ENCODE results near the gene DET1. TPM values are rescaled to one million over a fixed set of nuclear protein-coding genes. Genes with fewer than 3 reads are reported as not detected.
"Not testable (repeated sequence)": the region's sequence is repeated elsewhere in the genome, so short reads cannot be mapped to it uniquely, and the experiment has no call there.

The DET1 gene
- total and polyA plus RNA-seq, 2 of the 13 experiments (the other 11 are each of a cell fraction or from before 2014, with no cell fraction given) = 2.2 to 4.2 TPM

DNA sequence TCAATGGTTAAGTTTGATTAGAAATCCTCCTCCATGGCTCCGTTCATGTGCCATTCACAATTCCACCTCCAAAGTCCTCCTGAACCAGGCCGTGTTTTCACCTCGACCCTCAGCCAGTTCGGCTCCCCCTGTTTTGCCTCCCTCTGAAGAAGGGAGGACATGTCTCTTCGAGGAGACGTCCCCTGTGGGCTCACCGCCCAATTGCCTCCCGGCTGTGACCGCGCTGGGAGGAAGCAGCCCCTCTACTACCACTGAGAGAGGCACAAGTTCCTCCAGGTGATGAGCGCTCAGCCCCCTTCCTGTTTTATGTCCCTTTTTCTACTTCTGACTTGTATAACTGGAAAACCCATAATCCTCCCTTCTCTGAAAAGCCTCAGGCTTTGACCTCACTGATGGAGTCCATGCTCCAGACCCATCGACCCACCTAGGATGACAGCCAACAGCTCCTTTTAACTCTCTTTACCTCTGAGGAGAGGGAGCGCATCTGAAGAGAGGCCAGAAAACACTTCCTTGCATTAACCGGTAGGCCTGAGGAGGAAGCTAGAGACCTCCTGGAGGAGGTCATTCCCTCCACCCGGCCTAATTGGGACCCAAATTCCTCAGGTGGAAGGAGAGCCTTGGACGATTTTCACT lies 4.7 kb downstream of the DET1 start (continued):
- TF ChIP-seq, protein P1, sequence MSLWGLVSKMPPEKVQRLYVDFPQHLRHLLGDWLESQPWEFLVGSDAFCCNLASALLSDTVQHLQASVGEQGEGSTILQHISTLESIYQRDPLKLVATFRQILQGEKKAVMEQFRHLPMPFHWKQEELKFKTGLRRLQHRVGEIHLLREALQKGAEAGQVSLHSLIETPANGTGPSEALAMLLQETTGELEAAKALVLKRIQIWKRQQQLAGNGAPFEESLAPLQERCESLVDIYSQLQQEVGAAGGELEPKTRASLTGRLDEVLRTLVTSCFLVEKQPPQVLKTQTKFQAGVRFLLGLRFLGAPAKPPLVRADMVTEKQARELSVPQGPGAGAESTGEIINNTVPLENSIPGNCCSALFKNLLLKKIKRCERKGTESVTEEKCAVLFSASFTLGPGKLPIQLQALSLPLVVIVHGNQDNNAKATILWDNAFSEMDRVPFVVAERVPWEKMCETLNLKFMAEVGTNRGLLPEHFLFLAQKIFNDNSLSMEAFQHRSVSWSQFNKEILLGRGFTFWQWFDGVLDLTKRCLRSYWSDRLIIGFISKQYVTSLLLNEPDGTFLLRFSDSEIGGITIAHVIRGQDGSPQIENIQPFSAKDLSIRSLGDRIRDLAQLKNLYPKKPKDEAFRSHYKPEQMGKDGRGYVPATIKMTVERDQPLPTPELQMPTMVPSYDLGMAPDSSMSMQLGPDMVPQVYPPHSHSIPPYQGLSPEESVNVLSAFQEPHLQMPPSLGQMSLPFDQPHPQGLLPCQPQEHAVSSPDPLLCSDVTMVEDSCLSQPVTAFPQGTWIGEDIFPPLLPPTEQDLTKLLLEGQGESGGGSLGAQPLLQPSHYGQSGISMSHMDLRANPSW (CRISPR knock-in tag; IDR thresholded peaks at IDR 0.05; ENCODE audit: borderline replicate concordance) = no peak
- TF ChIP-seq ZNF44 (CRISPR knock-in tag; IDR thresholded peaks at IDR 0.05) (no peak), ZNF205 (CRISPR knock-in tag; IDR thresholded peaks at IDR 0.05) (no peak), TAF1 (CRISPR knock-in tag; IDR thresholded peaks at IDR 0.05) (no peak), AGO2 (optimal IDR thresholded peaks at IDR 0.05; ENCODE audit: low read depth, low read length) (no peak), ZNF703 (CRISPR knock-in tag; IDR thresholded peaks at IDR 0.05; ENCODE audit: borderline replicate concordance) (no peak)

DNA sequence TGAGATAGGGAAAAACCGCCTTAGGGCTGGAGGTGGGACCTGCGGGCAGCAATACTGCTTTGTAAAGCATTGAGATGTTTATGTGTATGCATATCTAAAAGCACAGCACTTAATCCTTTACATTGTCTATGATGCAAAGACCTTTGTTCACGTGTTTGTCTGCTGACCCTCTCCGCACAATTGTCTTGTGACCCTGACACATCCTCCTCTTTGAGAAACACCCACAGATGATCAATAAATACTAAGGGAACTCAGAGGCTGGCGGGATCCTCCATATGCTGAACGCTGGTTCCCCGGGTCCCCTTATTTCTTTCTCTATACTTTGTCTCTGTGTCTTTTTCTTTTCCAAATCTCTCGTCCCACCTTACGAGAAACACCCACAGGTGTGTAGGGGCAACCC lies 5.4 kb downstream of the DET1 start:
- WGBS (ENCODE audit: low lambda C conversion rate) = 97% methylated on average over 7 of the region's 9 CpGs
- ATAC-seq; H3K4me1 ChIP-seq (ENCODE audit: insufficient read depth, low read length); POLR2A ChIA-PET; H3K79me2 ChIP-seq (ENCODE audit: insufficient read depth, low read length); H3K9me3 ChIP-seq (ENCODE audit: low read length); H3K9ac ChIP-seq (ENCODE audit: insufficient read depth, low read depth, low read length); H3K27ac ChIP-seq (ENCODE audit: extremely low read length, insufficient read depth, low read length); BruUV-seq (replicated peaks); H3K36me3 ChIP-seq (replicated peaks in 1 of 2; ENCODE audit: control insufficient read depth in 1 of 2, insufficient read depth in 2 of 2, low read length in 2 of 2); H3K27me3 ChIP-seq (ENCODE audit: control insufficient read depth in 1 of 2, insufficient read depth in 2 of 2, low read length in 2 of 2); in situ Hi-C loops (cut with HindIII; ENCODE audit: extremely low pct_ligation_motif_present, low pct_unique_long_range_greater_than_20kb); H3K4me3 ChIP-seq (replicated peaks in 1 of 3; ENCODE audit: insufficient read depth in 1 of 3, low read depth in 2 of 3, low read length in 3 of 3); intact Hi-C loops (cut with micrococcal nuclease; ENCODE audit: unreplicated experiment); FAIRE-seq; CTCF ChIA-PET (ENCODE audit: low intra/inter-chr PET ratio, low total read pairs); H3K4me2 ChIP-seq (ENCODE audit: low read depth, low read length); H2AFZ ChIP-seq (ENCODE audit: low read length); H4K20me1 ChIP-seq (ENCODE audit: insufficient read depth, low read length); DNase-seq (ENCODE audit: low spot score): not testable (repeated sequence)

DNA sequence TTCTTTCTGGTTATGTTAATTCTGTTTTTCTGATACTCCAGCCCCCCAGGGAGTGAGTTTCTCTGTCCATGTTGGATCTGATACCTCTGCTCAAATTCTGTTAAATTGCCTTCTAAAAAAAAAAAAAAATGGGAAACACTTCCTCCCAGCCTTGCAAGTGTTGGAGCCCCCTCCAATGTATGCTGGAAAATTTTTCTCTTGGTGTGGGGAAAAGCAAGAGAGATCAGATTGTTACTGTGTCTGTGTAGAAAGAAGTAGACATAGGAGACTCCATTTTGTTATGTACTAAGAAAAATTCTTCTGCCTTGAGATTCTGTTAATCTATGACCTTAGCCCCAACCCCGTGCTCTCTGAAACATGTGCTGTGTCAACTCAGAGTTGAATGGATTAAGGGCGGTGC lies 6.1 kb downstream of the DET1 start:
- CTCF ChIA-PET (ENCODE audit: low intra/inter-chr PET ratio, low total read pairs); POLR2A ChIA-PET; ATAC-seq: not testable (repeated sequence)

More for the DNA sequence above, 6.1 kb downstream of the DET1 start:
- DNase-seq (ENCODE audit: low spot score); H3K4me1 ChIP-seq (ENCODE audit: insufficient read depth, low read length); intact Hi-C loops (cut with micrococcal nuclease; ENCODE audit: unreplicated experiment); H3K27me3 ChIP-seq (ENCODE audit: control insufficient read depth in 1 of 2, insufficient read depth in 2 of 2, low read length in 2 of 2); H3K36me3 ChIP-seq (replicated peaks in 1 of 2; ENCODE audit: control insufficient read depth in 1 of 2, insufficient read depth in 2 of 2, low read length in 2 of 2); H3K9me3 ChIP-seq (ENCODE audit: low read length); H2AFZ ChIP-seq (ENCODE audit: low read length); FAIRE-seq; BruUV-seq (replicated peaks); H3K4me2 ChIP-seq (ENCODE audit: low read depth, low read length); H4K20me1 ChIP-seq (ENCODE audit: insufficient read depth, low read length); H3K79me2 ChIP-seq (ENCODE audit: insufficient read depth, low read length); H3K4me3 ChIP-seq (replicated peaks in 1 of 3; ENCODE audit: insufficient read depth in 1 of 3, low read depth in 2 of 3, low read length in 3 of 3); H3K9ac ChIP-seq (ENCODE audit: insufficient read depth, low read depth, low read length); in situ Hi-C loops (cut with HindIII; ENCODE audit: extremely low pct_ligation_motif_present, low pct_unique_long_range_greater_than_20kb); H3K27ac ChIP-seq (ENCODE audit: extremely low read length, insufficient read depth, low read length): not testable (repeated sequence)
- 94% methylated on average over 2 of the region's 2 CpGs for WGBS (ENCODE audit: low lambda C conversion rate)
